Stimulated activated CD4-positive, alpha-beta T cell treated with anti-CD3 and anti-CD28 coated beads, Interleukin-4, amount 100 ng/mL, for 24 hours (primary cell): ENCODE measurements around the gene FAM107B.

Source experiments
- DNase-seq: peaks from one replicate; pipeline ENCODE4 v3.0.0-alpha.2; 2020

Gene FAM107B

DNA sequence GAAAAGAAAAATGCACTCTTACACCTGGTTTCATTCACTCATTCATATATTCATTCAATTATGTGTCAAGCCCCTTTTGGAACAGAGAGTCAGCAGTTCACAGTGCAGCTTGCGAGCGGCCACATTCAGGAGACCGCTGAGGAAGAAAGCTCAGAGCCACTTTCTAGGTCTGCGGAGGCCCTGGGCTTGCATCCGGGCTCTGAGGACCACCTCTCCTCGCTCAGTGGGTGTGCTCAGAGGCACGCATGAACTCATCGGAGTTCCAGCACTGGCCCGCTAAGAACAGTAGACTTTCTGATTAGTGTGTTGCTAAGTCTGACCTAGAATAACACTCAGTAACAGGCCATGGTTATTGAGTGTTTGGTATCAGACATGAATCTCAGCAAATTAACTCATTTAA, 1.8 kb upstream of the FAM107B start:
- DNase-seq: no peak

DNA sequence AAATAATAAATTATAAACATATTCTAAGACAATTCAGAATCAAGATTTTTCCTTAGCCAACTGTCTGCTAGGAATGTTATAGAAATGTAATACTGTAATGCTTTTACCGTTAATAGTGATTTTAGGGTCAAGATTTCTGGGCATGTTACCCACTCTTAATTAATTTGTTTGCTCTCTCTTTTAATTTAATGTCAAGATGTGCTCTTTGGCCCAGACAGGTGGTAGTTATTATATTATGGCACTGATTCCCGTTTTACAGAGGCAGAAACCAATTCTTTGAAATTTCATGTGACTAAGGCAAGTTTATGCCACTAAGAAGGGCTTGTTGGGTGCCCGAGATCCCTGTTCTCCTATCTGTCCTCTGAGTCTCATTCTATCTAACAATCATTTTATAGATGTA, 959 bp upstream of the FAM107B start:
- DNase-seq: no peak

DNA sequence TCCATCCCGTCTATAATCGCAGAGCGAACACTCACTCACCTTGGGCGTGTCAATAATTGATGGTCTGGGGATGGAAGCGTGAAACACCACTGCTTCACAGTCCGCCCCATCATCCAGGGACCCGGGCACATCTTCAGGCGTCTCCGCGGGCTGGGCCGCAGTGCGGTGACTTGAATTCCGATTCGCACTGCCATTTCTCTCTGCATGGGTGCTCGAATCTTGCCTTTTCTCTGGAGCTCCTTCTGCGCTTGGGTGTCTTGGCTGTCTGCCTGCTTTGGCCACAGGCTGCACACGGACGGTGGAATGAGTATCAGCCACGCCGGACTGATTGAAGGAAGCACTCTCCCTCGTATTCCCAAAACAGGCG, 500 bp downstream of the FAM107B start:
- DNase-seq: no peak

DNA sequence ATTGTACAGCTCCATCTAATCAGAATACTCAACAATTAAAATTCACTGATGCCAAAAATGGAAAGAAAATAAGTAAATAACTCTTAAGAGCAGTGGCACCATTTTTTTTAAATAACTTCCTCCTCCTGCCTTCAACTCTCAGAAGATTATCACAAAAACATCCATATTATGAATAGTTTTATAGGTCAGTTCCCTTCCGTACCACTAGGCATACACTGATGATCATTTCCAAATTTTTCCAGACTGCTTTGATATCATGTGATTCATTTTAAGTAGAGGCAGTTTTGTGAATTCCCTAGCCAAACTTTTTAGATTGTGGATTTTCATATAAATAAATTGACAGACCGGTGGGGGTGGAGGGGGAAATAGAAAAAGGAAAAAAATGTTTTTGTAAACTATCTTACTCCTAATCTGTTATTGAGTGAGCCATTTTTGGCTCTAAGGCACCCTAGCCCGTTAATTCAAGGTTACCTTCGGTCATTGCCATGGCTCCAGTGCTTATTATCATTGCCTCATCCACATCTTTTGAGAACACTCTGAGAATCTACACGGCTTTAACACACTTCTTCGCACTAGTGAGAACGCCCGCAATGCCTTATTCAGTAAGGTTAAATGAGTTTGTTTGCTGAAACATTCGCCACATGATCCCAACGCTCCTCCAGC, 1.0 kb downstream of the FAM107B start:
- no peak for DNase-seq

DNA sequence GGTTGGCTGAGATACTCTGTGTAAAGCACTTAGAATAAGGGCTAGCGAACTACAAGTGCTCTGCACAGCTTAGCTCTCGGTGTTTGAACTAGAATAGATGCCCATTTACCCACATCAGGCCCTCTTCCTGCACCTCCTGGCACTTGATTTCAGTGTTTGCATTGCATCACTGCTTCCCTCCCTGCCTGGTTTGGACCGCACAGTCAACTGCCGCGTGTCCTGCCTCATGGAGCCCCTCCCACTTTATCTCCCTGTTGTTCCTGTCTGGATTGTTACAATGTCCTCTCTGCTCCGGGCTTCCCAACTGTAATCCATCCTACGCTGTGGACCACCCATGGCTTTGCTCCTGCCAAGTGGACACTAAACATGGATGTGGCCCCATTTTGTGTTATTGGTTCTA, 2.3 kb downstream of the FAM107B start:
- no peak for DNase-seq

DNA sequence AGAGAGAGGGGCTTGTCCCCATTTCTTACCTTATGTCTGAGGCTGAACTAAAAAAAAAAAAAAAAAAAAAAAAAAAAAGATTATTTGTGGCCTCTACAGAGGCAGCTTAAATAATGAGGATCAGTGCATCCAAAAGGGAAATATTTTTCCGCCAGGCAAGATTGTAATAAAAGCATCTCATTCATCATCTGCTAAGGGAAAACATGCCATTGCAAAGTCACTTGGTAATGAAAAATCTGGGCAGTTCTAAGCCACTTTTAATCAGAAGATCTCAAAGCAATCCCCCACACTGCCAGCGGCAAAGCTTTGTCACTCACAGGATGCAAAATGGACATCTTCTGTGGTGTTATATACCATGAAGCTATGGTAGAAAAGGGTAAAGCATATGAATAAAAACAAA, 3.8 kb downstream of the FAM107B start:
- DNase-seq: no peak

DNA sequence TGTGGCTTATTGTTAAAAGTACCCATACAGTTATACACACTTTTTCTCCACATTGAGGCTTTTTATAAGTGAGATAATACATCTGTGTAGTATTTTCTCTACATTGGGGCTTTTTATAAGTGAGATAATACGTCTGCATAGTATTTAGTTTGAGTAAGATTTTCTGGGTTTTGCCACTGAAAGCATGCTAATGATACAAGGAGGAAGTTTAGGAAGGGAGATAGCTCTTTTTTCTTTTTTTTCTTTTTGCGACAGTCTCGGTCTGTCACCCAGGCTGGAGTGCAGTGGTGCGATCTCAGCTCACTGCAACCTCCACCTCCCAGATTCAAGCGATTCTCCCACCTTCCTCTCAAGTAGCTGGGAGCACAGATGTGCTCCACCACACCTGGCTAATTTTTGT, 13.3 kb downstream of the FAM107B start:
- no peak for DNase-seq

DNA sequence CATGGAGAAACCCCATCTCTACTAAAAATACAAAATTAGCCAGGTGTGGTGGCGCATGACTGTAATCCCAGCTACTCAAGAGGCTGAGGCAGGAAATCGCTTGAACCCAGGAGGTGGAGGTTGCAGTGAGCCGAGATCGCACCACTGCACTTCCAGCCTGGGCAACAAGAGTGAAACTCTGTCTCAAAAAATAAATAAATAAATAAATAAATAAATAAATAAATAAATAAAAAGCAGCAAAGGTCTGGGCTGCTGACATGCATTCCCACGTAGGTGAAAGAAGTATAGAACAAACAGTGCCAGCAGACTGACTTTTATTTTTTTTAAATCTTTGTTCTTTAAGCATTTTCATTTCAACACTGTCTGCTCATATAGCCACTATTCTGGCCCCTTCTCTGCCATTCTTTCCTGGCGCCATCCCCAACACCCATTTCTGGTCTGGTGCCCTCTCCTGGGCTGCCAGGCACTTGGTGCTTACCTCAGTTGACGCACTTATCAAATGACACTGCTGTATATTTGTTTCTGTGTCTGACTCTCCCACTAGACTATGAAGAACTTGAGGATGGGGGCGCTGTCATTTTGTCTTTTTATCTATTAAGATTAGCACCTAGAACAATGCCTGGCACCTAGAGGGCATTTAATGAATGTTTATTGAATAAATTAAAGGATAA, 15.6 kb downstream of the FAM107B start:
- no peak for DNase-seq

DNA sequence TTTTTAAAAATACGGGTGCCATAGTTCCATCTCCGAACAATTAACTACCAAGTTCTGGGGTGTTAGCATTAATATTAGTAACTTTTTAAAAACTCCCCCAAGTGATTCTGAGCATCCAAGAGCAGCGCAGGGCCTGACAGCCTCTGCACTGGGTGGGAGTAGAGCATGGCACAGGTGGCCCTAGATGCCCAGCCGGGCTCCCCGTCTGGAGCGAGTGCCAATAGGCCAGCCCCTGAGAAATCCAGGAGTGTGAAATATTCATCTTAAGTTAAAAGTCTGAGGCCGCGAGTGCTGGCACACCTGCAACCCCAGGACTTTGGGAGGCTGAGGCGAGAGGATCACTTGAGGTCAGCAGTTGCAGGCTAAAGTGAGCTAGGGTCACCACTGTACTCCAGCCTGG, 16.2 kb downstream of the FAM107B start:
- DNase-seq: no peak

DNA sequence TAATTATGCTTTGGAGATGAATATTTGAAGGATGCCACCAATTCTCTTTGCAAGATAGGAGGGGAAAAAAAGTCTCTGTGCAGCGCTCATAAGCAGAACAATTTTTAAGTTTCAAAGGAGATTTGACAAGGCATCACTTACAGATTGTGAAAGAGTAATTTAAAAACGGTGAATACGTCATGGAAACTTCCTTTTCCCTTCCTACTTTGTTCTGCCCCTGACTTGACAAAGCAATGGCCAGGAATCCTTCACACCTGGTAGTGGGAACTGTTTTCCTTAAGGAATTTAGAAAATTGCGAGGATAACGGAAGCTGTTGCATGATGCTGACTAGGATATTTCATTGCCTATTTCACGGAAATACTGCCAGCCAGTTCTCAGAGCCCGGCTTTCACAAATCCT, 16.7 kb downstream of the FAM107B start:
- no peak for DNase-seq

DNA sequence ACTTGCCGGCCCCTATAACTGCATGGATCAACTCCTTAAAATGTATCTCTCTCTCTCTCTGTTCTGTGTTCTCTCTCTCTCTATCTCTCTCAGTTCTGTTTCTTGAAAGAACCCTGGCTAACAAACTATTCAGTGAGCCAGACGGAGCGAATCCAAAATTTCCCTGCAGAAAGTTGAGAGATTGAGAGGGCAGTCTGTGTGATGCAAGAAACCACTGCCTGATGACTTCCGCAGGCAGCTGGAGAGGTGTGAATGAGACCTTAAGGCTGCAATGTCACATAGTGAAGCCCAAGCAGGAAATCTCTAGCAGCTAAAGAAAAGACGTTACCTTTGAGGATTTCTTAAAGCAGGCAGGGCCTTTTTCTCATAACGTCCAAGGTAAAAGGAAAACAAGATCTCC, 17.3 kb downstream of the FAM107B start:
- DNase-seq: no peak

DNA sequence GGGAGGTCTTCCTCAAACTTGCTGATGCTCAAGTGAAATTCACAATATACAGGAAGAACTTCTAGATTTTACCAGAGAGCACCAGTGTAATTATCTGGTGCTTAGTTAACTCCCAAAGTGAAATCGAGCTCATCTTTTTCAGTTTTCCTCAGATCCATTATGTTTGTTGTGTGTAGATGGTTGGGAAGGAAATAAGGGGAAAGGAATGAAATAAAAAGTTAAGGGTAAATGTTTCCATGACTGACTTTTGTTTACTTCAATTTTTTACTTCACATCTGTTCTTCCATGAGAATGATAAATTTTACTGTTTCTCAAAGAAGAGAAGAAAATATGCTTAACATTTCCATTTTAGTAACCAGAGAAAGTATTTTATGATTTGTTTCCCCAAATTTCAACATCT, 21.3 kb downstream of the FAM107B start:
- no peak for DNase-seq

DNA sequence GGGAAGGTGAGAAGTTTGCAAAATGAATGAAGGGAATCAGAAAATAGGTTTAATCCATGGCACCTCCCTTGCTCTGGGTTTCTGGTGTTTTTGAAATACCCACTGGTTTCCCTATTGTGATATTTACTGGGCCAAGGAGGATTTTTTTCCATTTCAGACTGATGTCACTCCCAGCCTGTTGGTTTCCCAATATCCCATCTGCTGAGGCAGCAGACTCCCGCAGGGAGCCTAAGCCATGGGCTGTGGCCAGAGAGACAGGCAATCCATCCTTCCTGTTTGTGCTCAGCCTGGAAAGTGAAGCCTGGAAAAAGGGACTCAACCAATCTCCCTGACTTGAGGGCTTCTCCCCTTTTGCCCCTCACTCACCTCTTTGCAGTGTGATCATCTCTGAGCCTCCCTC, 22.8 kb downstream of the FAM107B start:
- DNase-seq: no peak

DNA sequence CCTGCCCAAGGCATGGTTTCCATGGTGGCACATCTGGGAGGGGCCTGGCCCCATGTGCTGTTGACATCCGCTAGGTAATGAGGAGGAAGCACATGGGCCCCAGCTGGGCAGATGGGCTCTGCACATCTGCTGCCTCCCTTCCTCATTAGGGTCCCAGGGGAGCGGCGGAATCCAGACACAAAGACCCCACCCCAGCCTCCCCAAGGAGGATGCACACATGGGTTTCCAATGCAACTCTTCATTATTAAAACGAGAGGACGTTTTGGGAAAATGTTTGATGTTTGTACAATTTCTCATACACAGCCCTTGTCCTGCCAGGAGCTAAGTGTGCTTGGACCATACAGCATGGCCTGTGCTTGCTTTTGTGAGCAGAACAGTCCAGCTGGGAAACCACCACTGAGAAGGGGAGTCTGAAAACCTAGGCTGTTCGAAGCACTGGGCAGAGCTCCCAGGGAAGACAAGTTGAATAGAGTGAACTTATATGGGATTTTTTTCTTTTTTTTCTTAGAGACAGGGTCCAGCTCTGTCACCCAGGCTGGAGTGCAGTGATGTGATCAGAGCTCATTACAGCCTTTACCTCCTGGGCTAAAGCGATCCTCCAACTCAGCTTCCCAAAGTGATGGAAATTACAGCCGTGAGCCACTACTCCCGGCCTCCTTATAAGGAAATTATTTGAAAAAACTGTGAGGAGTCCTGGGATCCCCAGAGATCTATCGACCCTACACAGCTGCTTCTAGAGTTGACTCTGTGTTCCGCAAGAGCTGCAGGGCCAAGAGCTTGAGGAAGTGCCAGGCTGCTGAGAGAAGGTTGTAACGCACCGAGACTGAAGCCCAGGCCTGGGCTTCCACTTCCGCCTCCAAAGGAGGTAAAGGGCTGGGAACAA, 23.4 kb downstream of the FAM107B start:
- no peak for DNase-seq

DNA sequence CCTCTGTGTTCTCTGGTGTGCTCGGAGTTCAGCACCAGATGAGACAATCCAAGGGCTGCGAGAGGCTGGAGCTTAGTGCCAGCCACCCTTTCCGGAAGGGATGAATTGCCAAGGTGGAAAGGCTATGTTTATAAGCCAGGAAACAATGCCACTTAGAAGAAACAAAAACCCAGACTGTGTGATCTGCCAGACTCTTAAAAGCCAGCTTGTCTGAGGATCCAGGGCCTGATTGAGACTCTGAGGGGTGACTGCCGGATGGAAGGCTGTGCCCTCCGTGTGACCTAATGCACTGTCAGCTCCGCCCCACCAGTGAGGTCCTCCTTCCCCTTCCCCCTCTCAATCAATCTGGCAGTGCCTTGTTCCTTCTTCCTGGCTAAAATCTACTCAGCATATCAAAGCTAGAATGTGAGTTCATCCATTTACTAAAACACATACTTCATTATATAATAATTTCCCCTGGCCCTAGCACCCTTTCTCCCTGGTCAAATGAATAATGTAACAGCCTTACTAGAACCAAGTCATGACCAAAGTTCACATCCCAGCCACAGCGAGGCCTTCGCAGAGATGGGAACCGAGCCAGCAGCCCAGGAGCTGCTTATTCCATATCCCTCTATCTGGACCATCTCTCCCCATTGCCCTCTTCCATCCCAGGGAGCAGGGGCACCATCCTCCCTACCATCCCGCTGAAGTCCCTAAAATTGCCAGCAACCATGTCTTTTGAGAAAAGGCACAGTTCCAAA, 25.5 kb downstream of the FAM107B start:
- no peak for DNase-seq

DNA sequence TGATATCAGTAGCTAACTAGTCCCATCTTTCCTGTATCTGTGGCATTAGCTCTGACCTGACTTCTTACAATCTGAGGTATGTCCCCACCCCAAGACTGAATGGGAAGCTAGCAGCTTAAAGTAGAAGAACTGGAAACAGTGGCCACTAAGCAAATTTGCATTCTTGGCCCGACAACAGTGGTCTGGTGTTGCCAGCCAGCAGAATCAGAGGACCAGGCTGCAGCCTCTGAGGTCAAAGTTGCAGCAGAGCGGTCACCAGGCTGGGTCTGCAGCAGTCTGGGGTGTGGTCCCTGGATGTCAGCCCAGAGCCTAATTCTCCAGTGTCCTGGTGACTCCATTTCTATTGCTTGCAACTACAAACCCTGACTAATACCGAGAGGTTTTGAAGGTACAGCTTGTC, 26.3 kb downstream of the FAM107B start:
- DNase-seq: no peak

DNA sequence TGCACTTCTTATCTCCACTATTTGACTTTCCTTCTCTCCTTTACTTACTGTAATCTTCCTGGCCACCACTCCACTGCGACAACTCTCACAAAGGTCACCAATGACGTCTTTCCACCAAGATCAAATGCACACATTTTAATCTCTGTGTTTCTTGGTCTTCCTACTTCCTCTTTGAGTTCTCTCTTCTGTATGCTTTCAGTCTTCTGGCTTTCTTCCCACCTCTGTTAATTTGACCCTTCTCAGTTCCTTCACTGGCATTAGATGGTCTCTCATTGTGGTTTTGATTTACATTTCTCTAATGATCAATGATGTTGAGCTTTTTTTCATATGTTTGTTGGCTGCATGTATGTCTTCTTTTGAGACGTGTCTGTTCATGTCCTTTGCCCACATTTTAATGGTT, 31.9 kb downstream of the FAM107B start:
- no peak for DNase-seq

DNA sequence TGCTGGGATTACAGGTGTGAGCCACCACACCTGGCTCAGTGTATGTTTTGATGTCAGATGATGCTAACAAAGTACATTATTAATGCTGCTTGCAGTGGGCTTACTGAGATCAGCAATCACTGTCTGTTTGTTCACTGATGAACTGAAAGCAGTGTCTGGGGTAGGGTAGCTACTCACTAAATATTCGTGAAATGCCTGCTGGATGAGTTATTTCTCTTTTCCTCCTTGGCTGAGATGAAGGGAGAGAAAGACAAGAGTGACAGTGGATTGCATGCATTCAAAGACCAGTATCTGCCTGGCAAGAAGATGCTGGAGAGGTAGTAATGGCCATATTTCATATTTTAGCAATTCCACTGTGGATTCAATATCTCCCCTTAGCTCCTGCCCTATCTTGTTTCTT, 32.3 kb downstream of the FAM107B start:
- no peak for DNase-seq

DNA sequence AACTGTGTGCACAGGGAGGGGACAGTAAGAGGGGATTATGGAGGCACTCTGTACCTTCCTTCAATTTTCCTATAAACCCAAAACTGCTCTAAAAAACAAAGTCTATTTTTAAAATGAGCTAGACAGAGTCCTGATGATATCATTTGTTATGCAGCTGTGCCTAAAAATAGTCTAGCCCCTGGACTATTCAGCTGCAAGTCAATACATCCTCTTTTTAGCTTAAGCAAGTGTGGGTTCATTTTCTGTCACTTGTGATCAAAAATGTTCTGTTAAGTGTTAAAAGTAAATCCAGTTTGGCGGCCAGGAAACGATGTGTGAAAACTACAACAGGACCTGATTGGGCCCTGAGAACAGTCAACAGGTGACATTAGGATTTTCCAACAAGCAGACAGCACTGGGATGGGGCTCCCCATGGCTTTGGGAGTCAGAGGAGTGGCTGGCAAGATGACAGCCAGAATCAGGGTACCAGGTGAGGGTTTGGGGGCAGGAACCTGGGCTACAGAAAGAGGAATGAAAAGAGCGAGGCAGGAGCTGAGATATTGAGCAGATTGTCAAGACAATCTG, 33.9 kb downstream of the FAM107B start:
- DNase-seq: no peak

DNA sequence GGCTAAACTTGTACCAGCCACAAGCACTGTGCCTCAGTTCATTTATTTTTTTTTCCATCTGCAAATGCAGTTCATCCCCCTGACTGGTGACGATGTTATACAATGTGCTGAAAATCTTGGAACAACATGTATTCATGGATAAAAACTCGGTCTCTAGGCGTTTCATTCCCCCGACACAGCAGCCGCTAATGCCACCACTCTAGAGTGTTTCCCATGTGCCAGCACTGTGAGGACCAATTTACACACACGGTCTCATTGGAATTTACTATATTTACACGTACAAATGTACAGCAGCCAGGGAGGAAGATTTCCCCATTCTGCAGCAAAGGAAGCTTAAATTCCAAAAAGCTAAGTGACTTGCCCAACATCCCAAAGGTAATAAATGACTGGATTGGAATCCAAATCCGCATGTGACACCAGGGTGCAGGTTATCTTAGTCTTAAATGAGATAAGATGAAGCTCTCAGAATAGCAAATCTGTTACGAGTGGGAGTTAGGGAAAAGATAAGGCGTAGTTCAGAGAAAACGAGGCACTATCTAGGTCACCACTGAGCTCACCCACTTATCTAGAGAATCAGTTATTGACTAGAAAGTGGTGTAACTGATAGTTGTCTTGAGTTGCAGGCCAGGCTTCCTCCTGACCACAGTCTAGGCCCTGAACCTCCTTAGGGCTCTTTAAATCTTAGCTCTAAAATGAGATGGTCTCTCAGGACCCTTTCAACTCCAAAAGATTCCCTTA, 36.7 kb downstream of the FAM107B start:
- DNase-seq: no peak

DNA sequence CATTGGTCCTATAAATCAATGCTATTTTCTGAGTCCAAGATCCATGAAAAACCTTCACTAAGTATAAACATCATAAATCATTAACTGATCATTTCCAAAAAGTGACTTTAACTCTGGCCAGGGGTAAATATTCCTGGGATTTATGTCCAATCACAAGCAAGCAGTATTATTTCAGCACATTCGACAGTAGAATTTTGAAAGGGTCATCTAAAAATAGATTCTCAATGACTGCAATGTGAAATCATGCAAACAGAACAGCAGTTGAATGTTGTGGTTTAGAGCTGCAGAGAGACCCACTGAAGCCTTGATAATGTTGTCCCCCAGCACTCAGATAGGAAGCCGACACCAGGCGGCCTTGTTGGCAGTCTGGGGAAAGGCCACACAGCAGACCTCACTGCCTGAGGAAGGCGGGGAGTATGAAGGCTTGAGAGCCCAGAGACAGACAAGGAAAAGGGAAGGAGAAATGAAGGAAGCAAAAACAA, 38.1 kb downstream of the FAM107B start:
- no peak for DNase-seq

DNA sequence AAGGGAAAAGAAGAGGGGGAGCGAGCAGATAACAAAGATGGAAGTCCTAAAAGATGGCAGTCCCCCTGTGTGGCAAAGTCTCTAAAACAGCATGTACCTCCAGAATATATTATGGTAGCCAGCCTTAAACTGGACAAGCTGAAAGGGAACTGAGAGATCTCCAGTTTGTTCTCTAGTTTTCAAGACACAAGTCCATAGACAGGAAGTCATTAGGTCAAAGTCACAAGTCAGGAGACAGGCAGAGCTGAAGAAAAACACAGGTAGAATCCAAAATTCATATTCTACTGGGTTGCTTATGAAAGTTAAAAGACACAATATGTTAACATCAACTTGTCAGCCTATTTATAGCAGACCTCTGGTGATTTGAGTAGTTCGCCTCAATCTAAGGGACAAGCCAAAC, 38.7 kb downstream of the FAM107B start:
- DNase-seq: no peak
